Thyroid gland (tissue), 4 donors: ENCODE measurements around the gene HSD17B14. TPM values are rescaled to one million over a fixed set of nuclear protein-coding genes. Genes with fewer than 3 reads are reported as not detected.

Experiments
- DNase-seq, 2 donors: peaks; one replicate each; pipeline ENCODE4 v3.0.0-alpha.2; 2019
- H3K27ac ChIP-seq, 3 donors: fragments of 200-600 bp; sonication (generic); 1 replicate in 2 of 3; 2 replicates in 1 of 3; pipeline ENCODE4 v1.5.1; 2016 to 2019; ENCODE audit warnings: mild to moderate bottlenecking in 1 of 3, moderate library complexity in 1 of 3
- H3K27me3 ChIP-seq: fragments of 200-600 bp; sonication (generic); one replicate; pipeline ENCODE4 v1.5.1; 2019
- H3K36me3 ChIP-seq, 2 donors: fragments of 200-600 bp; sonication (generic); one replicate each; pipeline ENCODE4 v1.5.1; 2016 to 2019
- H3K4me1 ChIP-seq, 2 donors: fragments of 200-600 bp; sonication (generic); one replicate each; pipeline ENCODE4 v1.5.1; 2017 to 2019
- H3K4me3 ChIP-seq, 3 donors: fragments of 200-600 bp; sonication (generic); replicated peaks in 1 of 3; 1 replicate in 2 of 3; 2 replicates in 1 of 3; pipeline ENCODE4 v1.5.1; 2016; ENCODE audit warnings: mild to moderate bottlenecking in 1 of 3
- H3K9me3 ChIP-seq: fragments of 200-600 bp; sonication (generic); one replicate; pipeline ENCODE4 v1.5.1; 2017
- CTCF ChIP-seq, 6 experiments: fragments of 200-600 bp in 3 of 6; fragments of 450-650 bp in 3 of 6; sonication (generic) in 3 of 6; IDR thresholded peaks; one replicate each; pipeline ENCODE4 v1.5.1; 2016 to 2019; ENCODE audit warnings: antibody characterized with exemption in 6 of 6, mild to moderate bottlenecking in 2 of 6, inconsistent platforms in 1 of 6, moderate library complexity in 1 of 6
- POLR2A ChIP-seq, 2 donors: fragments of 450-650 bp; IDR thresholded peaks; one replicate each; pipeline ENCODE4 v1.6.1; 2017; ENCODE audit warnings: antibody characterized with exemption in 2 of 2, mild to moderate bottlenecking in 2 of 2, moderate library complexity in 1 of 2
- WGBS, 2 donors: methylation state at CpG; one replicate each; pipeline ENCODE4 v1.1.5; 2017; 5-methylcytosine and 5-hydroxymethylcytosine counted together
- intact Hi-C: fragments of 100-400 bp; cut with DNase I; formaldehyde crosslinking; loops from one replicate; pipeline ENCODE4 v1.15.1; 2023
- total RNA-seq, 4 donors: library from RNA; depleted of rRNA; stranded (reverse); fragments of >200 nt; gene quantifications; one replicate each; pipeline ENCODE4 v1.2.3, GENCODE V29; 2016

Gene HSD17B14
- total RNA-seq, 4 donors from 2014 or later, result 11.9 to 46.8 (median 22.2) TPM

DNA sequence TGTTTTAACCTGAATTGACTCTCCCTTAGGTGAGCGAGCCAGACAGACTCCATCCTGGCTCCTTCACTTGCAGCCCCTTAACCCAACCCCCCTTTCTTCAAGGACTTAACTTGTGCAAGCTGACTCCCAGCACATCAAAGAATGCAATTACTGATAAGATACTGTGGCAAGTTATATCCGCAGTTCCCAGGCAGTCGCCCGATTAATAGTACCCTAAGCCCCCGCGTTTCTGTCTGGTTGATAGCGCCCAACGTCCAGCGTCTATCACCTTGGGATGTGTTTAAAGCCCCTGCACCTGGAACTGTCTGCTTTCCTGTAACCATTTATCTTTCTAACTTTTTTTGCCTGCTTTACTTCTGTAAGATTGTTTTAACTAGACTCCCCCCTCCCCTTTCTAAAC is 6.2 kb downstream of the HSD17B14 start:
- Histone ChIP-seq H3K4me3 (no peak overlapping the region), H3K9me3 (no peaks in the 10 kb centered on the region), H3K4me1 (peaks cover 7 to 11% of the 10 kb centered on the region in 2 donors), H3K27me3 (no peaks in the 10 kb centered on the region), H3K36me3 (no peaks in the 10 kb centered on the region), H3K27ac (no peak overlapping the region)
- DNase-seq, result no peak
- WGBS, 2 donors, result 70 to 79% methylated on average over 9 of the region's 9 CpGs
- TF ChIP-seq POLR2A (IDR thresholded peaks at IDR 0.05) (no peak), CTCF (IDR thresholded peaks at IDR 0.05) (no peak)
- intact Hi-C loops, result loop anchor here (10.0 kb wide), 1 partner anchor 185 kb away; the partner anchor contains the start of gene CA11

DNA sequence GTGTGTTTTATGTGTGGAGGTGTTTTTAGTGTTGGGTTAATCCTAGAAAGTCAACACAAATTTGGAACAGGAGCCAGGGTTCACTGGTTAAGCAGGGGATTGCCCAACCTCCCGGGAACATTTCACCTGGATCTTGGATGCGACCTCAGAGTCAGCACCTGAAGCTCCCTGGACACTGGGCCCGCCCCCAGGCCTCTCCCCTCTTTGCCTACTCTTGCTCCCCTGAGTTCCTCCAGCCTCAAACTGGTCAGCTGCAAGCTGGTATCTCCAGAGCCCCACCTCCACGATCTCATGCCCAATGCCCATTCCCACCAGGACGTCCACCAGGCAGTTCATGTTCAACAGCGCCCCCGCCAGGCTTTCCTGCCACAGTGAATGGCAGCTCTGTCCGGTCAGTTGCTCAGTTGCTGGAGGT is 9.7 kb downstream of the HSD17B14 start:
- intact Hi-C loops, result no loop called here
- DNase-seq, result peak; percentile 68 to 71

GRCh38 chr19:48822514-48822913 is 13.8 kb downstream of the HSD17B14 start:
- DNase-seq, result no peak
- no peak overlapping the region for H3K27ac ChIP-seq
- no peaks in the 10 kb centered on the region for H3K27me3 ChIP-seq
- intact Hi-C loops, result no loop called here
- H3K36me3 ChIP-seq, result no peaks in the 10 kb centered on the region
- no peaks in the 10 kb centered on the region for H3K9me3 ChIP-seq
- TF ChIP-seq POLR2A (IDR thresholded peaks at IDR 0.05) (no peak), CTCF (IDR thresholded peaks at IDR 0.05) (no peak)
- H3K4me1 ChIP-seq, result peaks cover 22 to 32% of the 10 kb centered on the region in 2 donors
- 94% methylated on average over 2 of the region's 2 CpGs for WGBS, 2 donors
- no peak overlapping the region for H3K4me3 ChIP-seq

More for the DNA sequence above, 9.7 kb downstream of the HSD17B14 start:
- TF ChIP-seq POLR2A (IDR thresholded peaks at IDR 0.05) (no peak), CTCF (IDR thresholded peaks at IDR 0.05) (peak in 4 of 6 experiments; percentile 5 to 41 (median 27))
- Histone ChIP-seq H3K9me3 (no peaks in the 10 kb centered on the region), H3K4me3 (no peak overlapping the region), H3K36me3 (no peaks in the 10 kb centered on the region), H3K4me1 (peaks cover 7 to 14% of the 10 kb centered on the region in 2 donors), H3K27ac (peak overlapping the region in 2 of 3 donors; percentile 24 to 56), H3K27me3 (no peaks in the 10 kb centered on the region)
- 75% methylated on average over 8 of the region's 8 CpGs for WGBS, 2 donors

DNA sequence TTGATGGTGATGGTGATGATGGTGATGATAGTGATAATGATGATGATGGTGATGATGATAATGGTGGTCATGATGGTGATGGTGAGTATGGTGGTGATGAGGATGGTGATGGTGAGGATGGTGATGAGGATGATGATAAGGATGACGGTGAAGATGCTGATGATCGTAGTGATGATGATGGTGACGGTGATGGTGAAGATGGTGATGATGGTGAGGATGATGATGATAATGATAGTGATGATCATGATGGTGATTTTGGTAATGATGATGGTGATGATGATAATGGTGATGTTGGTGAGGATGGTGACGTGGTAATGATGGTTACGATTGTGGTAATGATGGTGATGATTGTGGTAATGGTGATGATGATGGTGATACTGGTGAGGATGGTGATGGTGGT is 14.7 kb downstream of the HSD17B14 start:
- 76 to 88% methylated on average over 5 of the region's 5 CpGs for WGBS, 2 donors

More for the DNA sequence above, 14.7 kb downstream of the HSD17B14 start:
- Histone ChIP-seq H3K27me3 (no peaks in the 10 kb centered on the region), H3K36me3 (no peaks in the 10 kb centered on the region), H3K27ac (no peak overlapping the region), H3K4me3 (no peak overlapping the region), H3K9me3 (no peaks in the 10 kb centered on the region), H3K4me1 (peaks cover 20 to 29% of the 10 kb centered on the region in 2 donors)
- DNase-seq, result no peak
- TF ChIP-seq POLR2A (IDR thresholded peaks at IDR 0.05) (no peak), CTCF (IDR thresholded peaks at IDR 0.05) (no peak)
- intact Hi-C loops, result no loop called here
